ENCODE data around the gene UPK3B. TPM values are rescaled to one million over a fixed set of nuclear protein-coding genes. Genes with fewer than 3 reads are reported as not detected.
"Not testable (repeated sequence)": the region's sequence is repeated elsewhere in the genome, so short reads cannot be mapped to it uniquely, and the experiment has no call there.

Gene UPK3B
- polyA plus RNA-seq, 3 donors = 0.33 TPM; not detected in 2

GRCh38 chr7:76507723-76508406 is 2.5 kb upstream of the UPK3B start:
- H3K27ac Mint-ChIP-seq = peak overlapping the region; percentile 63 to 92 (median 89)
- Histone ChIP-seq H3K4me3 (replicated peaks in 1 of 3; ENCODE audit: low read depth in 2 of 3, low read length in 3 of 3) (no peak overlapping the region), H3K4me1 (ENCODE audit: control insufficient read depth in 1 of 2, insufficient read depth in 2 of 2, low read length in 2 of 2) (peaks cover 7 to 9% of the 10 kb centered on the region in 2 donors), H3K27ac (ENCODE audit: low read depth in 1 of 2, low read length in 2 of 2) (peak overlapping the region; percentile 74 to 91), H3K9me3 (replicated peaks in 1 of 2; ENCODE audit: control insufficient read depth in 1 of 2, insufficient read depth in 1 of 2, low read length in 2 of 2) (no peaks in the 10 kb centered on the region), H3K27me3 (ENCODE audit: control insufficient read depth in 2 of 2, insufficient read depth in 2 of 2, low read length in 2 of 2) (no peaks in the 10 kb centered on the region), H2AFZ (ENCODE audit: insufficient read depth, low read depth, low read length, poor library complexity, severe bottlenecking) (no peak overlapping the region), H3K36me3 (replicated peaks in 1 of 2; ENCODE audit: control insufficient read depth in 1 of 2, insufficient read depth in 2 of 2, low read length in 2 of 2) (peaks cover 19% of the 10 kb centered on the region in 2 donors), H3K4me2 (replicated peaks; ENCODE audit: extremely low read depth, low read length, poor library complexity, severe bottlenecking) (no peak overlapping the region), H3K79me2 (ENCODE audit: insufficient read depth, low read length) (no peaks in the 10 kb centered on the region), H3K9ac (ENCODE audit: insufficient read depth, low read length, poor library complexity, severe bottlenecking) (no peak overlapping the region), H4K20me1 (ENCODE audit: insufficient read depth, low read length) (no peaks in the 10 kb centered on the region)
- WGBS (ENCODE audit: insufficient coverage) = 21% methylated on average over 7 of the region's 11 CpGs
- peaks cover 2% of the 10 kb centered on the region for H3K4me1 Mint-ChIP-seq
- no peak for TF ChIP-seq CTCF (IDR thresholded peaks at IDR 0.05)
- H3K9me3 Mint-ChIP-seq = peaks cover 0 to 6% (median 0%) of the 10 kb centered on the region in 7 donors
- peaks cover 0 to 4% (median 2%) of the 10 kb centered on the region in 3 donors for H3K27me3 Mint-ChIP-seq (ENCODE audit: low read depth in 3 of 3)
- H3K4me3 Mint-ChIP-seq = no peak overlapping the region
- peak; percentile 97 to 99 (median 99) for DNase-seq
- intact Hi-C loops (cut with micrococcal nuclease) = loop anchor here in 1 of 2 donors (10.0 kb wide), 1 partner anchor 333 kb away; no protein-coding TSS in a partner anchor
- peaks cover 19 to 27% of the 10 kb centered on the region in 2 donors for H3K36me3 Mint-ChIP-seq

- H3K27me3 ChIP-seq (ENCODE audit: control insufficient read depth in 2 of 2, insufficient read depth in 2 of 2, low read length in 2 of 2); H3K4me3 Mint-ChIP-seq; H2AFZ ChIP-seq (ENCODE audit: insufficient read depth, low read depth, low read length, poor library complexity, severe bottlenecking); H3K79me2 ChIP-seq (ENCODE audit: insufficient read depth, low read length); H3K9me3 Mint-ChIP-seq; H3K27ac ChIP-seq (ENCODE audit: low read depth in 1 of 2, low read length in 2 of 2); H3K4me1 ChIP-seq (ENCODE audit: control insufficient read depth in 1 of 2, insufficient read depth in 2 of 2, low read length in 2 of 2); H3K9me3 ChIP-seq (replicated peaks in 1 of 2; ENCODE audit: control insufficient read depth in 1 of 2, insufficient read depth in 1 of 2, low read length in 2 of 2); H3K9ac ChIP-seq (ENCODE audit: insufficient read depth, low read length, poor library complexity, severe bottlenecking); H3K4me3 ChIP-seq (replicated peaks in 1 of 3; ENCODE audit: low read depth in 2 of 3, low read length in 3 of 3); H4K20me1 ChIP-seq (ENCODE audit: insufficient read depth, low read length); intact Hi-C loops (cut with micrococcal nuclease); DNase-seq; H3K4me1 Mint-ChIP-seq; H3K36me3 ChIP-seq (replicated peaks in 1 of 2; ENCODE audit: control insufficient read depth in 1 of 2, insufficient read depth in 2 of 2, low read length in 2 of 2); H3K27ac Mint-ChIP-seq; H3K4me2 ChIP-seq (replicated peaks; ENCODE audit: extremely low read depth, low read length, poor library complexity, severe bottlenecking); H3K27me3 Mint-ChIP-seq (ENCODE audit: low read depth in 3 of 3); H3K36me3 Mint-ChIP-seq: not testable (repeated sequence)
- 80% methylated on average over 3 of the region's 24 CpGs for WGBS (ENCODE audit: insufficient coverage)
These were observed 1.0 kb downstream of the UPK3B start for GRCh38 chr7:76511200-76511910.

- H3K4me3 ChIP-seq (replicated peaks in 1 of 3; ENCODE audit: low read depth in 2 of 3, low read length in 3 of 3); H3K27ac Mint-ChIP-seq; H3K36me3 Mint-ChIP-seq; intact Hi-C loops (cut with micrococcal nuclease); H4K20me1 ChIP-seq (ENCODE audit: insufficient read depth, low read length); H3K4me3 Mint-ChIP-seq; H3K4me1 Mint-ChIP-seq; H3K9me3 Mint-ChIP-seq; H3K36me3 ChIP-seq (replicated peaks in 1 of 2; ENCODE audit: control insufficient read depth in 1 of 2, insufficient read depth in 2 of 2, low read length in 2 of 2); H3K79me2 ChIP-seq (ENCODE audit: insufficient read depth, low read length); H3K4me1 ChIP-seq (ENCODE audit: control insufficient read depth in 1 of 2, insufficient read depth in 2 of 2, low read length in 2 of 2); H3K9me3 ChIP-seq (replicated peaks in 1 of 2; ENCODE audit: control insufficient read depth in 1 of 2, insufficient read depth in 1 of 2, low read length in 2 of 2); DNase-seq; H2AFZ ChIP-seq (ENCODE audit: insufficient read depth, low read depth, low read length, poor library complexity, severe bottlenecking); H3K27me3 Mint-ChIP-seq (ENCODE audit: low read depth in 3 of 3); H3K9ac ChIP-seq (ENCODE audit: insufficient read depth, low read length, poor library complexity, severe bottlenecking); H3K4me2 ChIP-seq (replicated peaks; ENCODE audit: extremely low read depth, low read length, poor library complexity, severe bottlenecking); H3K27me3 ChIP-seq (ENCODE audit: control insufficient read depth in 2 of 2, insufficient read depth in 2 of 2, low read length in 2 of 2); H3K27ac ChIP-seq (ENCODE audit: low read depth in 1 of 2, low read length in 2 of 2): not testable (repeated sequence)
- WGBS (ENCODE audit: insufficient coverage) = no CpG with 5 or more reads among the region's 31 CpGs
These were observed 1.8 kb downstream of the UPK3B start for GRCh38 chr7:76511911-76512885.
